HCT116 (cell line): ENCODE measurements around the gene TANC1. TPM values are rescaled to one million over a fixed set of nuclear protein-coding genes. Genes with fewer than 3 reads are reported as not detected.

ENCODE experiments used
- ATAC-seq: fragments of 200-7000 bp; cut with Tn5 transposase; 2 replicates; pipeline ENCODE4 v1.9.1; 2020; ENCODE audit warnings: mild to moderate bottlenecking, moderate library complexity
- BruUV-seq: library from RNA; stranded (reverse); fragments of 400-500 nt; replicated peaks from 2 replicates; lab custom pipeline; 2021; lab: Mats Ljungman, UMichigan
- CTCF ChIA-PET: fragments of 300-600 bp; sonication (Branson Sonifier 250); formaldehyde crosslinking; loops from one replicate; lab custom pipeline; 2021; ENCODE audit warnings: antibody characterized with exemption; lab: Charles Lee
- POLR2A ChIA-PET: fragments of 300-600, 350-600 bp; sonication (Branson Sonifier 250); formaldehyde crosslinking; loops from one replicate; lab custom pipeline; 2021; ENCODE audit warnings: antibody characterized with exemption; lab: Charles Lee
- RAD21 ChIA-PET, 2 experiments: fragments of 300-600 bp; sonication (Branson Sonifier 250); formaldehyde crosslinking; loops; one replicate each; lab custom pipeline; 2023; ENCODE audit warnings: low total read pairs in 2 of 2; ENCODE audit not compliant: uncharacterized antibody in 2 of 2, unreplicated experiment in 2 of 2, low non-redundant PET in 1 of 2; lab: Charles Lee
- DNase-seq: peaks from one replicate; pipeline ENCODE4 v3.0.0-alpha.2; 2010; ENCODE audit warnings: low read depth, low spot score
- H2AFZ ChIP-seq: fragments of 200-600 bp; shearing (Covaris generic), sonication (generic); 2 replicates; pipeline ENCODE4 v1.6.1; 2017; ENCODE audit warnings: low read depth, mixed run types, mixed read lengths, antibody characterized with exemption, low read length; ENCODE audit not compliant: poor library complexity, severe bottlenecking
- H3K27ac ChIP-seq: 2 replicates; pipeline ENCODE4 v1.5.1; 2012; ENCODE audit warnings: low read depth, low read length
- H3K27me3 ChIP-seq: fragments of 200-600 bp; sonication (generic); 2 replicates; pipeline ENCODE4 v1.6.1; 2016; ENCODE audit warnings: mixed run types, low read length, mixed read lengths; ENCODE audit not compliant: insufficient read depth
- H3K36me3 ChIP-seq, 2 experiments: fragments of 200-500 bp in 1 of 2; fragments of 200-600 bp in 1 of 2; sonication (Bioruptor generic) in 1 of 2; sonication (generic) in 1 of 2; 2 replicates each; pipeline versions ENCODE4 v1.5.1 to v1.6.1; 2014 to 2016; ENCODE audit warnings: low read length in 2 of 2, inconsistent platforms in 1 of 2, mixed read lengths in 1 of 2, mixed run types in 1 of 2; ENCODE audit not compliant: insufficient read depth in 2 of 2, control insufficient read depth in 1 of 2
- H3K4me1 ChIP-seq, 2 experiments: fragments of 200-600 bp in 1 of 2; sonication (generic) in 1 of 2; 2 replicates each; pipeline versions ENCODE4 v1.5.1 to v1.6.1; 2012 to 2017; ENCODE audit warnings: low read length in 2 of 2, inconsistent platforms in 1 of 2, mild to moderate bottlenecking in 1 of 2, mixed read lengths in 1 of 2, mixed run types in 1 of 2, moderate library complexity in 1 of 2; ENCODE audit not compliant: insufficient read depth in 2 of 2, control insufficient read depth in 1 of 2
- H3K4me2 ChIP-seq: fragments of 200-600 bp; sonication (generic); 2 replicates; pipeline ENCODE4 v1.6.1; 2017; ENCODE audit warnings: mixed run types, low read length, mixed read lengths
- H3K4me3 ChIP-seq, 2 experiments: fragments of 200-600 bp in 1 of 2; sonication (generic) in 1 of 2; replicated peaks in 1 of 2; 2 replicates each; pipeline ENCODE4 v1.5.1; 2011 to 2016; ENCODE audit warnings: low read length in 2 of 2, control low read depth in 1 of 2, low read depth in 1 of 2, mild to moderate bottlenecking in 1 of 2, mixed read lengths in 1 of 2, mixed run types in 1 of 2
- H3K79me2 ChIP-seq: fragments of 200-600 bp; sonication (generic); 2 replicates; pipeline ENCODE4 v1.6.1; 2017; ENCODE audit warnings: mild to moderate bottlenecking, mixed run types, low read length, moderate library complexity, mixed read lengths; ENCODE audit not compliant: insufficient read depth
- H3K9ac ChIP-seq: fragments of 200-600 bp; sonication (generic); 2 replicates; pipeline ENCODE4 v1.6.1; 2016; ENCODE audit warnings: low read length, mixed read lengths
- H3K9me2 ChIP-seq: fragments of 200-600 bp; sonication (generic), shearing (Covaris generic); 2 replicates; pipeline ENCODE4 v1.6.1; 2017; ENCODE audit warnings: mixed run types, mild to moderate bottlenecking, moderate library complexity; ENCODE audit not compliant: insufficient read depth
- H3K9me3 ChIP-seq, 2 experiments: fragments of 200-500 bp in 1 of 2; fragments of 200-600 bp in 1 of 2; sonication (Bioruptor generic) in 1 of 2; sonication (generic) in 1 of 2; 2 replicates each; pipeline ENCODE4 v1.6.1; 2014 to 2017; ENCODE audit warnings: low read length in 2 of 2, mixed read lengths in 2 of 2, inconsistent platforms in 1 of 2, low read depth in 1 of 2, mild to moderate bottlenecking in 1 of 2, mixed run types in 1 of 2, moderate library complexity in 1 of 2; ENCODE audit not compliant: control insufficient read depth in 1 of 2, insufficient read depth in 1 of 2
- H4K20me1 ChIP-seq: fragments of 200-600 bp; sonication (generic), shearing (Covaris generic); 2 replicates; pipeline ENCODE4 v1.6.1; 2017; ENCODE audit warnings: mixed run types, mild to moderate bottlenecking, moderate library complexity; ENCODE audit not compliant: insufficient read depth
- EGR1 ChIP-seq: IDR thresholded peaks from 2 replicates; pipeline ENCODE4 v1.6.1; 2012; ENCODE audit warnings: low read depth
- ELF1 ChIP-seq: IDR thresholded peaks from 2 replicates; pipeline ENCODE4 v1.6.1; 2012; ENCODE audit warnings: low read depth, borderline replicate concordance
- FOSL1 ChIP-seq: IDR thresholded peaks from 2 replicates; pipeline ENCODE4 v1.6.1; 2012; ENCODE audit warnings: low read depth
- SP1 ChIP-seq: IDR thresholded peaks from 2 replicates; pipeline ENCODE4 v1.6.1; 2012; ENCODE audit warnings: low read depth
- YY1 ChIP-seq: IDR thresholded peaks from 2 replicates; pipeline ENCODE4 v1.6.1; 2011; ENCODE audit warnings: low read length, low read depth, moderate library complexity, mild to moderate bottlenecking; ENCODE audit not compliant: insufficient replicate concordance; ENCODE audit errors: extremely low read depth
- intact Hi-C: fragments of 100-400 bp; cut with micrococcal nuclease; formaldehyde crosslinking; loops from 2 replicates; pipeline ENCODE4 v1.10.0; 2022
- total RNA-seq: library from RNA; stranded (reverse); gene quantifications from one replicate; pipeline ENCODE4 v1.2.1, GENCODE V29; 2021; ENCODE audit not compliant: unreplicated experiment
- TF ChIP-seq, protein P1 (sequence below): IDR thresholded peaks from 2 replicates; pipeline ENCODE4 v1.6.1; 2012

TANC1 gene
- total RNA-seq, 1 experiment from 2014 or later: 15.1 TPM

DNA sequence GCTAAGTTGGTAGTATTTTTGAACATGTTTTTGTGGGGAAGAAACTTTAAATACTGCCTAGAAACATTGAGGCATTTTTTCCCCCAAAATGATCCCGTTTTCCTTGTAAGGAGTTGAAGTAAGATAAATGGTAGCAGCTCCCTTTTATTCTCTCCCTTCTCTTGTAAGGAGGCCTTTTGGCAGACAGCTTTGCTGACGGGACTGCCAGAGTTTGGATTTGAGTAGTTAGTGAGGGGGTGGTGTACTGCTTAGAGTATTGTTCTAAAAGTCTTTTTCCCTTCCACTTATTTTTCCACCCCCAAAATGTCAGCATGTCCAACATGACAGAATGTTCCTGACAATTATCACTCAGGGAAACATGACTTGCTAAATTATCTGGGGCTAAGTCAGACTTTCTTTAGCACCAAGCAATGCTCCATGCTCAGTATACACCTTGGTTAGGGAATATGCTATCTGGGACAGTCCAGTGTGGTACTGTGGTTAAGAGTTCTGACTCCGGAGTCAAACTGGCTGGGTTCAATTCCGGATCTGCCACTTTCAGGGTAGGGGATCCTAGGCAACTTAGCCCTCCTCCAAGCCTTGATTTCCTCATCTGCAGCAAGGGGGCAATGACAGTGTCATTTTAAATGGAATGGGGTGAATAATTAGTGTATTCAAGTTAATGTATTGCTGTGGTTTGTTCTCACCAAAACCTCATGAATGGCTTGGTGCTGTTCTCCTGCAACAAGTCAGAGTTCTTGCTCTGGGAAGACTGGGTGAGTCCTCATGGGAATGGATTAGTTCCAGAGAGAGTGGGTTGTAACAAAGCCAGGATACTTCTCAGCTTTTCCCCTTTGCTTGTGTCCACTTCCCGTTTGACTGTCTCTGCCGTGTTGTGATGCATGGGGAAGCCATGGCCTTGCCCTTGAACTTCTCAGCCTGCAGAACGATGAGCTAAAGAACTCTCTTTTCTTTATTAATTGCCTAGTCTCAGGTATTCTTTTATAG, 116.2 kb downstream of the TANC1 start:
- CTCF ChIA-PET: no interaction called here

DNA sequence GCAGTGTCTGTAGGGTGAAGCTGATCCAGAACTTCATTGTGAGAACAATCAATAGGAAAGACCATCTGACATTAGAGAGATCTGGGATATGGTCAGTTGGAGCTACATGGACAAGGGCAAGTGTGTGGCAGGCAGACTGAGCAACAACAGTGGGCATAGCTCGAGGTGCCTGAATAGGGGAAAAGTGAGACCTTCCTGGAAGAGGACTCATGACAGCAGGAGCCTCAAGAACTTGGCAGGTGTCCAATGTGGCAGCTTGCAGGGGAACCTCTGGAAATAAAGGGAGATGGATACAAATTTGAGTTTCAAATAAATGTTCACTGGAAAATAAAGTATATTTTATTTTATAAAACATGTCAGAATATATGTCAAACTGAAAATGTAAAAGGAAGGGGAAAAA, 117.9 kb downstream of the TANC1 start:
- Histone ChIP-seq H3K9me3 (no peaks in the 10 kb centered on the region), H4K20me1 (no peaks in the 10 kb centered on the region), H3K79me2 (0 out of 2 replicates have a peak, but pooled peaks cover 4% of the 10 kb centered on the region), H3K27me3 (no peaks in the 10 kb centered on the region), H3K4me2 (no peak overlapping the region), H3K9me2 (no peaks in the 10 kb centered on the region), H2AFZ (no peak overlapping the region), H3K36me3 (no peaks in the 10 kb centered on the region), H3K9ac (no peak overlapping the region), H3K27ac (no peak overlapping the region), H3K4me1 (peaks cover 5 to 7% of the 10 kb centered on the region in 2 experiments; a peak in 2 of 4 replicates), H3K4me3 (no peak overlapping the region)
- POLR2A ChIA-PET: no interaction called here
- no peak for DNase-seq
- CTCF ChIA-PET: interaction anchor here (1.4 kb wide), 1 partner anchor 33 kb away, joined by 5 read pairs; no protein-coding TSS in a partner anchor
- ATAC-seq: no peak
- TF ChIP-seq ELF1: no peak
- no peak for TF ChIP-seq YY1
- TF ChIP-seq SP1: no peak
- BruUV-seq: no TSS peak
- RAD21 ChIA-PET: no interaction called here
- intact Hi-C loops: no loop called here

More for the DNA sequence above, 116.2 kb downstream of the TANC1 start:
- no peak overlapping the region for H3K4me3 ChIP-seq
- no peak overlapping the region for H2AFZ ChIP-seq
- no peaks in the 10 kb centered on the region for H3K27me3 ChIP-seq
- no peak overlapping the region for H3K9ac ChIP-seq
- TF ChIP-seq EGR1 (no peak), FOSL1 (no peak)
- TF ChIP-seq, protein P1, sequence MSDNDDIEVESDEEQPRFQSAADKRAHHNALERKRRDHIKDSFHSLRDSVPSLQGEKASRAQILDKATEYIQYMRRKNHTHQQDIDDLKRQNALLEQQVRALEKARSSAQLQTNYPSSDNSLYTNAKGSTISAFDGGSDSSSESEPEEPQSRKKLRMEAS: no peak
- TF ChIP-seq, all 23 proteins: peak for 0
- Histone ChIP-seq H3K4me1 (peaks cover 0 to 4% of the 10 kb centered on the region in 2 experiments; a peak in 1 of 4 replicates), H3K79me2 (0 out of 2 replicates have a peak, but pooled peaks cover 4% of the 10 kb centered on the region), H3K9me2 (no peaks in the 10 kb centered on the region), H4K20me1 (no peaks in the 10 kb centered on the region), H3K27ac (no peak overlapping the region), H3K9me3 (no peaks in the 10 kb centered on the region), H3K4me2 (no peak overlapping the region), H3K36me3 (no peaks in the 10 kb centered on the region)
- intact Hi-C loops: no loop called here
- no TSS peak for BruUV-seq
- RAD21 ChIA-PET: no interaction called here
- POLR2A ChIA-PET: no interaction called here
- ATAC-seq: no peak
- DNase-seq: no peak
